SK-N-MC (cell line): ENCODE data around the gene SRP54.
"Not testable (repeated sequence)": the region's sequence is repeated elsewhere in the genome, so short reads cannot be mapped to it uniquely, and the experiment has no call there.

Source experiments
- EZH2 ChIP-seq: fragments of 200-600 bp; sonication (generic); IDR thresholded peaks from one replicate; pipeline ENCODE4 v1.6.1; 2017; ENCODE audit warnings: antibody characterized with exemption
- POLR2AphosphoS5 ChIP-seq: IDR thresholded peaks from 2 replicates; pipeline ENCODE4 v1.6.1; 2012; ENCODE audit warnings: mild to moderate bottlenecking, low read depth, low read length, borderline replicate concordance

DNA sequence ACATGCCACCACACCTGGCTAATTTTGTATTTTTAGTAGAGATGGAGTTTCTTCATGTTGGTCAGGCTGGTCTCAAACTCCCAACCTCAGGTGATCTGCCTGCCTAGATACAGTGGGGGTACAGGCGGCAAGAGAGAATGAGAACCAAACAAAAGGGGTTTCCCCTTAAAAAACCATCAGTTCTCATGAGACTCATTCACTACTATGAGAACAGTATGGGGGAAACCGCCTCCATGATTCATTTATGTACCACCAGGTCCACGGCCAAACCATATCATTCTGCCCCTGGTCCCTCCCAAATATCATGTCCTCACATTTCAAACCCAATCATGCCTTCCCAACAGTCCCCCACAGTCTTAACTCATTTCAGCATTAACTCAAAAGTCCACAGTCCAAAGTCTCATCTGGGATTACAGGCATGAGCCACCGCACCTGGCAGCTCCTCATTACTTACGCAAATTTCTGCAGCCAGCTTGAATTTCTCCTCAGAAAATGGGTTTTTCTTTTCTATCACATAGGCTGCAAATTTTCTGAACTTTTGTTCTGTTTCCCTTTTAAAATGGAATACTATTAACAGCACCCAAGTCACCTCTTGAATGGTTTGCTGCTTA lies 52.3 kb downstream of the SRP54 start:
- not testable (repeated sequence) for TF ChIP-seq POLR2AphosphoS5, EZH2
